ENCODE data around the gene ATP6V1C2. TPM values are rescaled to one million over a fixed set of nuclear protein-coding genes. Genes with fewer than 3 reads are reported as not detected.

Gene ATP6V1C2
- polyA plus RNA-seq, 1 donor: 8.1 TPM

DNA sequence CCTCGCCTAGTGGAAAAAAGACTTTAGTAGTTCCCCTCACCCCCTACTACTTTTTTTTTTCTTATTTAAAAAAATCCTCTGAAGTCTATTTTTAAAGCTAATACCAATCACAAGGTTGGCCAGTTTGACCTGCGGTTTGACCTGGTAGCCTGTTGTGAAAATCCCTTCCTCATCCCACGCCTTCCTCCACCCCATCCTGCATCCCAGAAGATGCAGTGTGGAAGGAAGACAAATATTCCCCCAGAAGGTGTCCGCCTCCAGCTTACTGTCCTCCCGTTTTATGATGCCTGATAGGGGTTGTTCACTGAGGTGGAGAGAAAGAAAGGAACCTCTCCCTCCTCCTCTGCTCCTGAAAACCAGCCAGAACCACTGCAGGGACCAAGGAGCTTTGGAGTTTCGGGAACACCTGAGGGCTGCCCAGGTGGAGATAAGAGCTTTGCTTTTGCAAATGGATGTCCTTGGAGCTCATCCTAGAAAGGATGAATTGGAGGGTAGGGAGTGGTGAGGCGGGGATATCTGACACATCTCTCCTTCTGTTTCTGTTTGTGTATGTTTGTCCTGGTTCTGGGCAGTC, 909 bp downstream of the ATP6V1C2 start:
- DNase-seq: no peak

DNA sequence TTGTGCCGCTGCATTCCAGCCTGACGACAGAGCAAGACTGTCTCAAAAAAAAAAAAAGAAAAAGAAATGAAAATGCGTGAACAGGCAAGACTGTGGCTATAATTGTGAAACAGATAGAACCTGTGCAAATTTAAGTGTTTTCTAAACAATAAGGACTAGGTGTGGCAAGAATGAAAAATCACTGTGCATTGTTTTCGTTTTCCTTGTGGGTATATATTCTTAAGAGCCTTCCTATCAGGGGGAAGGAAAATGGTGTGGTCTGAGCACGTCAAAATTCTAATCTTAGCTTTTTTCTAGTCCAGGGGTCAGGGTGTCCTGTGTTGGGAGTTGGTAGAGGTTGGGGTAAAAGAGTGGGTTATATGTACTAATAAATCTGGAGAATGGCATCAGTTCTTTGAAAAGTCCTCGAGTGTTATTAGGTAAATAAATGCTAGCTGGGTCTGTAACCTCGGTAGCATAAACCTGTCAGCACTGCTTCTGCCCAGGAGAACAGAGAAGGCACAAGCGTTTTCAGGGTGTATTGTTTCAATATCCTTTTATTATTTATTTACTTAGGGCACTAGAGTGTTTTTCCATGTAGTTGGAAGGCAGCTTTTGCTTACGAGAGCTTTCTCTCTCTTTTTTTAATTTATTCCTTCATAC, 11.6 kb downstream of the ATP6V1C2 start:
- no peak for DNase-seq

DNA sequence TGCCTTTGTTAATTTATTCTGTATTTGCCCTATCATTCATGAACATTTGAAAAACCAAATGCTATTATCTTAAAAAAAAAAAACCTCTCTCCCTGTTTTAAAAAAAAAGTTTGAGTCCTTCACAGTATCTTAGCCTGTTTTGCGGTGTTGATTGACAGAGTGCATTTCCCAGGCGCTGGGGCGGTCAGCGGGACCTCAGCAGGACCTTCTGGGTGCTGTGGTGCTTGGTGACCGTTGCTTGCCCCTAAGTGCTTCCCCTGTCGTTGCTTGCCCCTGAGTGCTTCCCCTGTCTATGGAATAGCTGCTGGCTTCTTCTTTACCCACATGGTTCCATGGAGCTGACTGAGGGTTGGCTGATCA, 12.1 kb downstream of the ATP6V1C2 start:
- DNase-seq: no peak

DNA sequence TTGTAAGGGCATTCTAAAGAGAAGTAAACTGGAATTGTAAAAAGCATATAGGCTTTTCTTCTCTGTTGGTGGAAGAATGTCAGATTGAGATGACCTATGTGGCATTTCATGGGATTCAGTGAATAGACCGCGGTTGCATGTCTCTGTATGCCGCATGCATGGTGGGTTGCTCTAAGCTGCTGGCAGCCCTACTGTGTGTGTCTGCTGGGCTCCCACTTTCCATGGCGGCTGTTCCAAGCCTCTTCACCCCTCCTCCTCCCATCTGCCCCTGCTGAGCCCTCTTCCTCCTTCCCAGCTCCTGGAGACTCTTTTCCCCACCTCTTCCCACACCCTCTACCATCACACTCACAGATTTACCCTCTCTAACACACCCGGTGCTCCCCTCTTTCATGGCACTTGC, 12.6 kb downstream of the ATP6V1C2 start:
- DNase-seq: no peak

DNA sequence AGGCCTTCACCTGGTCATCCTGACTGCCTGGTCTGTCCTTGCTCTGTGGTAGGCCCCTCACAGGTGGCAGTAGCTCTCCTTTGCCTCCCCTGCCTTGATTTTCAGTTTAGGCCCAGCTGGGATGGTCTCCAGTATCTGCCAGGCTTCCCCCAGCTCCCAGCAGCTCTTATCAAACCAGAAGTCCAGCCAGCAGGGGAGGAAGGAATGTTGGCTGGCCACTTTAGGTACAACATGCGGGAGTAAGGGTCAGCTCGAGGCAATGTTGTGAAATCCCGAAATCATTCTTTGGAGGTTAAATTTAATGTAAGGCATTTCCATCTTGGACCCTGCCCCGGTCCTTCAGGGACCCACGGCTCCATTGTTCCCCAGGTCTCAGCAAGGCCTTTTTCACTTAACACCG, 16.8 kb downstream of the ATP6V1C2 start:
- DNase-seq: no peak

DNA sequence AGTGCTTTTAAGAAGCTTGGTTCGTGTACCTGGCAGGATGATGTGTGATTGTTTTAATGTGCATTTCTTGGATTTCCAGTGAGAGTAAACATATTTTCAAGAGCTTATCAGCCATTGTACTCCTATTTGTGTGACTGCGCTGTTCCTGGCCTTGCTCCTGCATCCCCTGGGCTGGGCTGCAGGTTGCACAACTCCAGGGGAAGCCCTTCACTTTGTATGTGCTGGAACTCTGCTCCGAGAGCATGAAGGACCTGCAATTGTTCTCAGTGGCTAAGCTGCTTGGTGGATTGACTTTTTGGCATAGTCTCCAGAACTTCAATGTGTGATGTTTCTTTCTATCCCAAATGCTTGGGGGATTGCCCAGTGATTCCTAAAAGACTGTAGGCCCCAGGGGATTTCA, 18.8 kb downstream of the ATP6V1C2 start:
- no peak for DNase-seq

DNA sequence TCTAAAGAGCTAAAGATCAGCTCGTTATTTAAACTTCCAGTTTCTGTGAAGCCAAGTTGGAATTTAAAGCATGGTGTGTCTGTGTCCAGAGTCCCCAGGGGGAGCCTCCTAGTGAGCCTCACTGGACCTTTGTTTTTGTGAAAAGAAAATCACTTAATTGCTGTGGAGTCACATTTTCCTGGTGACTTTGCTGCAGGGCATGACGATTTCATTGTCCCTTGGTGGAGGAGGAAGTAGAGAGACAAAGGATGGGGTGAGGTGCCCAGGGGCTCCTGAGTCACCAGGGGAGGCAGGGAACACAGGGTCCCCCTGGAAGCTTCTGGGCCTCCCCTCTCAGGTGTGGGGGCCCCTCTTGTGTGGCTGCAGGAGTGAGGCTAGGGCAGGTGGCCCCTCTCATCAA, 19.7 kb downstream of the ATP6V1C2 start:
- no peak for DNase-seq

DNA sequence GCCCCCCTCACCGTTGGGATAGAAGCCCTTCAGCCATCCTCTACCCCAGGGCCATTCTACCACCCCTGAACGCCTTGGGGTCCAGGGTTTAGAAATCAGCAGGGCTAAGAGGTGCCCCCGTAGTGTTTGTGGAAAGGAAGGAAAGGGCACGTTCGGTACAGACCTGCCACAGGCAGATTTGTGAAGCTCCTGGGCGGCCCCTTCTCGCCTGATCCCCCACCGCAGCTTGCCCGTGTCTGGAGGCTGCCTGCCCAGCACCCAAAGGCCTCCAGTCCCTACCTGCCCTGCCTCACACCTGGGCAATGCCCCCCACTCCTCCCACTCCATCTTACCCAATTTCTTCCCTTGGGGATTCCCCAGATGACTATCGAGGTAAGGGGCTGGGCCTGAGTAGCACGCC, 21.2 kb downstream of the ATP6V1C2 start:
- no peak for DNase-seq

DNA sequence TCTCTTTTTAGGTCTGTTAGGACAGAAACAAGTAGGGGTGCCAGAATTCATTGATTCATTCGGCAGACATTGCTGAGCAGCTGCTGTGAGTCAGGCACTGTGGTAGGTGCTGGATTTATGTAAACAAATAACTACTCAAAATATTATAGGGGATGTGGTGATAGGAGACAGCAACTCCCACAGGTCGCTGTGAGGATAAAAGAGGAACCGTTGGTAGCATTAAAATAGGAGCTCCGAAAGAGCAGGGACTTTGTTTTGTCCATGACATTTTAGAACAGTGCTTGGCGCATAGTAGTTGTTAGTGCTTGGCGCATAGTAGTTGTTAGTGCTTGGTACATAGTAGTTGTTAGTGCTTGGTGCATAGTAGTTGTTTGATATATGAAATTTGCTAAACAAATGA, 29.2 kb downstream of the ATP6V1C2 start:
- no peak for DNase-seq

DNA sequence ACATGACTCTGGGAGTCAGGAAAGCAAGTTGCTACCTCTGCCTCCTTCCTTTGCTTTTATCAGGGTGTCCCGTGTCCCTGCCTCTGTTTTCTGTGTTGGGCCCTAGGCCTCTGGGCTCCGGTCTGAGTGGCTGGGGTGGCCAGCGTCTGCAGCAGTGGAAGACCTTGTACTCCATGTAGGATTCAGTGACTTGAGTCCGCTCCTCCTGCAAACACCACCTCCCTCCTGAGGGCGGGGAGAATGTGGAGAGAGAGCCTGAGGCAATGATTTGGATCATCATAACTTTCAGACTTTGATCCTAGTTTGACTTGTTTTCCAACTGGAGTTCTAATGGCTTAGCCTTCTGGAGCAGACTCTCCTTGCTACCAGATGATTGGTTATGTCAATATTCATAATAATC, 30.8 kb downstream of the ATP6V1C2 start:
- DNase-seq: no peak

DNA sequence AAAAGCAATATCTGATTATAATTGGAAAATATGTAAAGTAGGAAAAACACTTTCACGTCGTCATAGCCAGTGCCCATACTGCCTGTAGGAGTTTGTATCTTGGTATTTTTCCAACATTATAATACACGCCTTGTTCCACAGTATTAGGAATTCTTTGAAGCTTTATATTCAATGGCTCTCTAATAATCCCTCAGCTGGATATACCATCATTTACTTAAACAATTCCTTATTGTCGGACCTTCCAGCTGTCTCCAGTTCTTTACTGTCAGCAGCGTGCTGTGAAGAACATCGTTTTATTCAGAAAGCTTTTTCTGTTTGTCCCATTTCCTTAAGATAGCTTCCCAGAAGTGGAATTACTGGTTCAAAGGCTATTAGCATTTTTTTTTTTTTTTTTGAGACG, 31.7 kb downstream of the ATP6V1C2 start:
- no peak for DNase-seq

DNA sequence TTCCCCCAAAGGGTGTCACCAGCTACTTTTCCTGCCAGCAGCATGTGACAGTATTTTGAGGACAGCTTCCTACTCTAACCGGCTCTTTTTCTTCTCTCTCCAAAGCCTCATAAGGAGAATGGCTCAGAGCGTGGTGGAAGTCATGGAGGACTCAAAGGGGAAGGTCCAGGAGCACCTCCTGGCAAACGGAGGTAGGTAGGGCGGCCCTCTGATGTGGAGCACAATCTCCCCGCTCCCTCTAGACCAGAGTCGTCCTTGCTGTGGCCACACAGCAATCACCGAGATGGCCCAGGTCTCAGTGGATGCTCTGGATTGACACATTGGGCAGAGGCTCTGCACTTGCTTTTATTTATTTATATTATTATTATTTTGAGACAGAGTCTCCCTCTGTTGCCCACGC, 32.4 kb downstream of the ATP6V1C2 start:
- DNase-seq: no peak

DNA sequence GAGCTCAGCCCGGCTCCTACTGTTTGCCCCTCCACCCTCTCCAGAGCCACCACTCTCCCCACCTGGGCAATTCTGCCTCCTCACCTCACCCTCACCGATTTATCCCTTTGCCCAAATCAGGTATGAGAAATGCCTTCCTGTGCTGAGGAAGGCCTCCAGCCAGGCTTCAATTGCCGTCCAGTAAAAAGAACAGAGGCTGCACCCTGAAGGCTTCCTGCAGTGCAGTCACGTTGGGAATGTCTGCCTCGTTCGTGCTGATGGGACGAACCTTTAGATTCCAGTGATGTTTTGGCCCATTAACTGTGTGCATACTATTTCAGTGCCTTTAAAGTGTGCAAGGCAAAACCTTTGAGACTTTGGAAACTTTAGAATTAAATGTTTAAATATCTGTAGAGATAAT, 34.2 kb downstream of the ATP6V1C2 start:
- no peak for DNase-seq

DNA sequence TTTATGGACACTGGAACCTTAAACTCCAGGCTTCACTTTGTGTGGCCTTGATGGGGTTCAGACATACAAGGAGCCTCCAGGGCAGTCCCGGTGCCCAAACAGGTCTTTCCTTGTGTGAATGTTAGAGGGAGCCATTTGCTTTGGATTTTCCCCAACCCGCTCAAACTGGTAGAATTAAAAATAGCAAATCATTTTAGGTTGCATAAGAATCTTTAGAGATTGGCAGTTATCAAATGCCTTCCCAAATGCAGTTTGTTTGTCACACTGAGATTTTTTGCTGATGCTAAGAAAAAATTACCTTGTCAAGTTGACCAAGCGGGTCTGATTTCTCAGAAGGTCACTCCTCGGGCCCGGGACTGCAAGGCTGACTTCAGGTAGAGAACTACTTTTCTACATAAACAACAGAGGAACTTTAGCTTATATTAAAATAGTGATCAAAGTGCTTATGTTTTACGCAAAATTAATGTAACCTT, 36.4 kb downstream of the ATP6V1C2 start:
- DNase-seq: no peak

DNA sequence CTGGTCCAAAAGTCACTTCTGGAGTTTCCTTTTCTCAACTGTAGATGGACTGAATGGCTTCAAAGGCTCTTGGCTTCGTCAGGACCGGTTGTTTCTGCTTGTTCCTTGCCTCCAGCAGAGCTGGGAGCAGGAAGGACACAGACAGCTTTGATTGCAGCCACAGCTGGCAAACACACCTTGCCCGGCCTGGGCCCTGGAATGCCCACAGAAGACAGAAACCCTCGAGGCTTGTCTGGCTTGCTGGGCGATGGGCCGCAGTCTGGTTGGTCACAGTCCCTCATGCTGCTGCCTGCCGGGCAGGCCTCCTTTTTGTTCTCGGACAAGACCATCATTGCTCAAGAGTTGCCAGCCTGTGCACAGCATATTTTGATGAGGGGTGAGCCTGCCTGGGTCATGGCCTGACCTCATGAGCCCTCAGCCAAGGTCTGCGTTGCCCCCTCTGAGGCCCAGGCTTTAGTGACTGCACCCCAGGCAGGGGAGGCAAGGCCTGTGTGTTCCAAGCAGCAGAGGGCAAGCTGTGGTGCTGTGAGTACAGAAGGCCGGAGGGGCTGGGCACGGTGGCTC, 37.8 kb downstream of the ATP6V1C2 start:
- no peak for DNase-seq

DNA sequence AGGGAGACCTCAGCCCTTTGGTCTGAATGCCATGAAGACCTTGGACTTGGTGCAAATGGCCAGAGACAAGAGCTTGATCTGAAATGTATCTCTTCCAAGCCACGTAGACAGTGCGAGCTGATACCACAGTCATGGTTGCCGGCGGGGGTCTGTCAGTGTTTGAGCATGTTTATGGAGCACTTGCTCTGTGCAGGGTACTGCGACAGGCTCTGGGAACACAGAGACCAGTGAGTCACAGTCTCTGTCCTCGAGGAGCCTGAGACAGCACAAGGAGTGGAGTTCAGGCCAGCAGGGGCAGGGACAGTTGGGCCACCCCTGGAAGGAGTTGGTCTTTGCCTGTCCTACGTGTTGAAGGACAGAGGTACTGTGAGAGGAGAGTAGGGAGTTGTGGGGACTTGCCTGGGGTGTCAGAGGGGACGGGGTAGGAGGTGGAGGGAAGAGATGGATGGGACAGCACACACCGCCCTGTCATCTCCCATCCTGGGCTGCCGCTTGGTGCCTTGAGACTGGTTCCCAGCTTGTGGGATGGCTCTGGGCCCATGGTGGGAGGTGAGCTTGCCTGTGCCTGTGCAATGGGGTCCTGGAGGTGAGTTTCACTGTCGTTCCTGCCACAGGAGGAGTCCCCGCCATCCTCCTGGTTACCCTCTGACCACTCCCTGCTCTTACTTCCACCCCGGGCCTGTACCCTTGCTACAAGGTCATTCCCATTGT, 39.5 kb downstream of the ATP6V1C2 start:
- DNase-seq: no peak

DNA sequence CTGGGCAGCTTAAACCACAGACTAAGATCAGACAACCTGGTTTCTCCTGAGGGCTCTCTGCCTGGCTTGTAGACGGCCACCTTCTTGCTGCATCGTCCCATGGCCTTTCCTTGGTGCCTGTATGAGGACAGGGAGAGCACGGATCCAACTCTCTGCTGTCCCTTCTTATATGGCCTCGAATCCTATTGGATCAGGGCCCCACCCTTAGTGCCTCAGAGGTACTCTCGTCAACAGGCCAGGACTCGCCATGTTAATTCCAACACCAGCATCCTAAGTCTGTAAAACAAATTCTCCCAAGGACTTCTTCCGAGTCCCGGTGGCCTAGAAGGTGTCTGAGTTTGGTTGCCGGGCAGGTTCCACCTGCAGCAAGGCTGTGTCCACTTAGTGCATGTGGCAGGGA, 40.2 kb downstream of the ATP6V1C2 start:
- no peak for DNase-seq

DNA sequence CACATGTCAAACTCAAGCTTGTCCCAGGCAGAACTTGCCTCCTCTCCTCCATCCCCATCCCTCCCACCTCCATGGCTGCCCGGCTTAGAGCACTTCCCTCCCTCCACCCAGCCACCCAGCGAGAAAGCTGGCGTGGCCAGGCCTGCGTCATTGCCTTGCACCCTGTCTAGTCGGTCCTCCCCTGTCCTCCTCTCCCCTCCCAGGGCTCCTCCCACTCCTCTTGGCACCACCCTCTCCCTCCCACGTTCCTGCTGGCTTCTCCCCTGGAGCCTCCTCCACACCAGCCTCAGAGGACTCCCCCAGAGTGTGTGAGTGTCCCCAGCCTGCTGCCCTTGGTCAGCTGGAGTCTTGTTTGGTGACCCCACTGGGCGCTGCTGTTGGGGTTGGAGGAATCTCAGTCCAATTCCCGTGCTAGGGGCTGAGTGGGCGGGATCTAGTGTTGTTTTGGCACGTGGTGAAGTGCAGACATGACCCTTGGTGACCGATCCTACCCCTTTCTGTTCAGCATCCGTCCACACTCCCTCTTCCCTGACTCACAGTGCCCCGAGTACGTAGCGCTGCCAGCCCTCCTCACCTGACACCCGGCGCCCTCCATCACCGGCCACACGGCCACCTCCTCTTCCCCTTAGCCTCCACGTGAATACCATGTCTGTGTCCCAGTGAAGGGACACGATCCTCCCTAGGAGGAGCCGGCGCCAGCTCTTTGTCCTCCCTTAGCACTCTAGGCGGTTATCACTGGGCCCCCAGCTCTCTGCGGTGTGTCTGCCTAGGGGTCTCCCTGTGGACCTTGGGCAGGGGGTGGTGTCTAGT, 41.4 kb downstream of the ATP6V1C2 start:
- DNase-seq: peak; percentile 55

DNA sequence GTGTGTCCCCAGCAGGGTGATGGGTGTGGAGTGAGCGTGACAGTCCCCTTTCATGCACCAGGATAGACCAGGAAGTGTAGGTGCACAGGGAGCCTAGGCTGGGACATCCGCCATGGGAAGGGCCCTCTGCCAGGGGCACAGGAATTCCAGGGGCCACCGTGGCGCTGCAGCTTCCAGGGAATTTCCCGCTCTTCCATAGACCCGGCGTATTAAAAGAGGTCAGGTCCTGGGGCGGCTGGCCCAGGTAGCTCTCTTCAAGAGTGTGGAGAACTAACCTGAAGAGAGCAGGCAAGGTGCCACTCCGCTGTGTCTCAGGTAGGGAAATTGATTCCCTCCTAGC, 42.0 kb downstream of the ATP6V1C2 start:
- no peak for DNase-seq

DNA sequence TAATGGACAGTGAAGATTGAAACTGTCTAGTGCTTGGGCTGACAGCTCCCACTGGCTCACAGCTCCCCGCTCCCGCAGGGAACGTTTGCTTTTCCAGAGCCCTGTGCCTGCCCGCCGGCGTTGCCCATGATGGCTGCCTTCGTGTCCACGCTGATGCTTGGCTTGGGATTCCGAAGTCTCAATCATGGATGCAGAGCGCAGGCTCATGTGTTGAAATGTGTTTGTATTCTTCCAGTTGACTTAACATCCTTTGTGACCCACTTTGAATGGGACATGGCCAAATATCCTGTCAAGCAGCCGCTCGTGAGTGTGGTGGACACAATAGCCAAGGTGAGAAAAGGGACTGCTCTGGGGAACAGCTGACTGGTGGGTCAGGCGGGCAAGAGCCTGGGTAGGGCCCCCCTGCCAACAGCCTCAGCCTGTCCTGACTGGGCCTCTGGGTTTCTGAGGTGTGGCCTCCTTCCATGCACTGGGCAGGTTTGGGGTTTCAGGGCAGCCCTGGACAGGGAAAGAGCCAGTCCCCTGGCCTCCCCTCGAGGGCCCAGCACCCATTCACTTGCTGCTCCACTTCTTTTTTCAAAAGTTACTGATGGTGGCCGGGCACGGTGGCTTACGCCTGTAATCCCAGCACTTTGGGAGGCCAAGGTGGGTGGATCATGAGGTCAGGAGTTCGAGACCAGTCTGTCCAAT, 42.8 kb downstream of the ATP6V1C2 start:
- DNase-seq: no peak

DNA sequence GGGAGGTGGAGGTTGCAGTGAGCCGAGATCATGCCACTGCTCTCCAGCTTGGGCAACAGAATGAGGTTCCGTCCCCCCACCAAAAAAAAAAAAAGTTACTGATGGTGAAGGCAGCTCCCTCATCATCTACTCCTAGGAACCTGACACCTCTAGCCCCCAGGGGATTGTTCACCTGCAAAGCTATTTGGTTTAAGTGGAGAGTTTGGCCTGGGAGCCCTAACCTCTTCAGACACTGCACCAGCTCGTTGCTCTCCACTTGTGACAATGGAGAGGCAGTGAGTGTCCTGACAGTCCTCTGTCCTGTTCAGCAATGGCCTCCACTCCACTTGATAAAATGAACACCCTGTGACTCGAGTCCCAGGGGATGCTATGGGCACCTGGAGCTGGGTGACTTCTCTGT, 43.5 kb downstream of the ATP6V1C2 start:
- no peak for DNase-seq

DNA sequence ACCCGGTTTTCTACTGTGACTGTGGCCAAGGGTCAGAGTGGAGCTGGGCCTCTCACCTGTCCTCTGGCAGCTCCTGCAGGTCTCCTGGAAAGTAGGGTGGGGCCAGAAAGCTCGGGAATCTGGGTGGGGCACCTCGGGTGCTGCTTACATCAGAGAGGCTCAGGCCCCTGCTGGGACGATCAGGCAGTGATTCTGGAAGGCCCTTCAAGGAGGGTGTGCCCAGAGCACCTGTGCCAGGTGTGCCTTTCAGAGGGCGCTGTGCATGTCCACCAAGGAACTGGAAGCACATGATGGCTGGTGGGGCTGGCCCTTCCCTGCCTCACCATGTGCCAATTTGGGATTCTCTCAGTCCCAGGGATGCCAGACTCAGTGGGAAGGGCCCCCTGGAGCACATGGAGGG, 44.0 kb downstream of the ATP6V1C2 start:
- no peak for DNase-seq

Measured in left kidney (tissue), 2 donors.